SK-N-SH (cell line): Measurements from ENCODE around the gene MRPS26. TPM values are rescaled to one million over a fixed set of nuclear protein-coding genes. Genes with fewer than 3 reads are reported as not detected.

Source experiments
- CTCF ChIA-PET: fragments of 300-600, 350-600 bp; formaldehyde crosslinking; extraction: SDS; loops from one replicate; lab custom pipeline; 2021; lab: Yijun Ruan, JAX
- POLR2A ChIA-PET: fragments of 350-600 bp; sonication (Branson Sonifier 250); formaldehyde crosslinking; extraction: SDS; loops from one replicate; lab custom pipeline; 2020; ENCODE audit warnings: antibody characterized with exemption, inconsistent platforms; lab: Yijun Ruan, JAX
- DNase-seq: peaks from one replicate; pipeline ENCODE4 v3.0.0; 2012
- H2AFZ ChIP-seq: fragments of 200-600 bp; sonication (generic); 2 replicates; pipeline ENCODE4 v1.8.1; 2016; ENCODE audit warnings: antibody characterized with exemption, mild to moderate bottlenecking, low read depth
- H3F3A ChIP-seq: fragments of 200-600 bp; sonication (generic); replicated peaks from 2 replicates; pipeline ENCODE3; 2016; ENCODE audit warnings: antibody characterized with exemption, mild to moderate bottlenecking; ENCODE audit not compliant: insufficient read depth
- H3K27ac ChIP-seq, 2 experiments: fragments of 200-500 bp in 1 of 2; fragments of 200-600 bp in 1 of 2; sonication (Bioruptor generic) in 1 of 2; sonication (generic), shearing (Covaris generic) in 1 of 2; 2 replicates each; pipeline versions ENCODE4 v1.5.1 to v1.6.1; 2014 to 2016; ENCODE audit warnings: low read depth in 2 of 2, inconsistent platforms in 1 of 2, low read length in 1 of 2, mild to moderate bottlenecking in 1 of 2, mixed read lengths in 1 of 2
- H3K27me3 ChIP-seq: fragments of 200-600 bp; sonication (generic), shearing (Covaris generic); 2 replicates; pipeline ENCODE4 v1.6.1; 2016; ENCODE audit warnings: mixed run types; ENCODE audit not compliant: insufficient read depth
- H3K36me3 ChIP-seq, 2 experiments: fragments of 200-500 bp in 1 of 2; fragments of 200-600 bp in 1 of 2; sonication (Bioruptor generic) in 1 of 2; sonication (generic) in 1 of 2; replicated peaks in 1 of 2; 2 replicates each; pipeline versions ENCODE3 to v1.5.1; 2014 to 2016; ENCODE audit warnings: low read length in 1 of 2, mild to moderate bottlenecking in 1 of 2; ENCODE audit not compliant: insufficient read depth in 2 of 2, control insufficient read depth in 1 of 2
- H3K4me1 ChIP-seq, 2 experiments: fragments of 200-500 bp in 1 of 2; fragments of 200-600 bp in 1 of 2; sonication (Bioruptor generic) in 1 of 2; sonication (generic), shearing (Covaris generic) in 1 of 2; 2 replicates each; pipeline versions ENCODE4 v1.5.1 to v1.6.1; 2014 to 2016; ENCODE audit warnings: low read depth in 1 of 2, low read length in 1 of 2, mixed run types in 1 of 2; ENCODE audit not compliant: insufficient read depth in 2 of 2, control insufficient read depth in 1 of 2
- H3K4me2 ChIP-seq: fragments of 200-600 bp; sonication (generic), shearing (Covaris generic); 2 replicates; pipeline ENCODE4 v1.6.1; 2017; ENCODE audit warnings: mixed run types
- H3K4me3 ChIP-seq, 2 experiments: fragments of 200-500 bp in 1 of 2; fragments of 200-600 bp in 1 of 2; sonication (Bioruptor generic) in 1 of 2; sonication (generic), shearing (Covaris generic) in 1 of 2; 2 replicates each; pipeline versions ENCODE4 v1.5.1 to v1.8.1; 2014 to 2016; ENCODE audit warnings: low read depth in 2 of 2, inconsistent platforms in 1 of 2, low read length in 1 of 2, mild to moderate bottlenecking in 1 of 2, mixed read lengths in 1 of 2, moderate library complexity in 1 of 2
- H3K79me2 ChIP-seq: fragments of 200-600 bp; sonication (generic); 2 replicates; pipeline ENCODE4 v1.8.1; 2017; ENCODE audit warnings: mild to moderate bottlenecking; ENCODE audit not compliant: insufficient read depth
- H3K9ac ChIP-seq: fragments of 200-600 bp; sonication (generic); 2 replicates; pipeline ENCODE4 v1.6.1; 2017; ENCODE audit warnings: mixed run types
- H3K9me2 ChIP-seq: fragments of 200-600 bp; sonication (generic); 2 replicates; pipeline ENCODE4 v1.6.1; 2017; ENCODE audit warnings: mixed run types
- H3K9me3 ChIP-seq: fragments of 200-600 bp; sonication (generic); 2 replicates; pipeline ENCODE4 v1.6.1; 2017; ENCODE audit warnings: mixed run types, mild to moderate bottlenecking, moderate library complexity
- H4K20me1 ChIP-seq: fragments of 200-600 bp; sonication (generic); 2 replicates; pipeline ENCODE4 v1.6.1; 2017; ENCODE audit warnings: mild to moderate bottlenecking, mixed run types; ENCODE audit not compliant: insufficient read depth
- CTCF ChIP-seq: fragments of 200-600 bp; sonication (generic); IDR thresholded peaks from 2 replicates; pipeline ENCODE4 v1.6.1; 2017; ENCODE audit warnings: antibody characterized with exemption, mild to moderate bottlenecking, moderate library complexity
- EP300 ChIP-seq, 2 experiments: IDR thresholded peaks; 2 replicates each; pipeline versions ENCODE4 v1.4.0 to v1.6.1; 2012; ENCODE audit warnings: borderline replicate concordance in 1 of 2, low read depth in 1 of 2, low read length in 1 of 2
- FOSL2 ChIP-seq: IDR thresholded peaks from 2 replicates; pipeline ENCODE4 v1.4.0; 2012; ENCODE audit warnings: low read depth, mild to moderate bottlenecking, moderate library complexity, borderline replicate concordance
- FOXM1 ChIP-seq: IDR thresholded peaks from 2 replicates; pipeline ENCODE4 v1.4.0; 2012; ENCODE audit warnings: low read depth, mild to moderate bottlenecking
- GABPA ChIP-seq: IDR thresholded peaks from 2 replicates; pipeline ENCODE4 v1.4.0; 2012; ENCODE audit warnings: low read depth, mild to moderate bottlenecking
- JUND ChIP-seq: IDR thresholded peaks from 2 replicates; pipeline ENCODE4 v1.4.0; 2012
- MEF2A ChIP-seq: IDR thresholded peaks from 2 replicates; pipeline ENCODE4 v1.4.0; 2012; ENCODE audit warnings: low read depth, borderline replicate concordance
- MXI1 ChIP-seq: IDR thresholded peaks from 2 replicates; pipeline ENCODE4 v1.6.1; 2012; ENCODE audit warnings: mild to moderate bottlenecking, low read depth, low read length, improper control_type of control experiment
- NRF1 ChIP-seq: IDR thresholded peaks from 2 replicates; pipeline ENCODE4 v1.6.1; 2012; ENCODE audit warnings: low read depth, mild to moderate bottlenecking, low read length
- RCOR1 ChIP-seq: fragments of 150-350 bp; IDR thresholded peaks from 2 replicates; pipeline ENCODE4 v1.6.1; 2017; ENCODE audit warnings: antibody characterized with exemption, low read length
- REST ChIP-seq: IDR thresholded peaks from 2 replicates; pipeline ENCODE4 v1.6.1; 2012; ENCODE audit warnings: mild to moderate bottlenecking, low read depth, low read length, moderate library complexity
- SMC3 ChIP-seq: IDR thresholded peaks from 2 replicates; pipeline ENCODE4 v1.6.1; 2012; ENCODE audit warnings: low read depth, low read length, improper control_type of control experiment
- TCF12 ChIP-seq: IDR thresholded peaks from 2 replicates; pipeline ENCODE4 v1.4.0; 2012
- WGBS: methylation state at CpG from one replicate; pipeline ENCODE4 v1.1.6; 2017; ENCODE audit warnings: low lambda C conversion rate; 5-methylcytosine and 5-hydroxymethylcytosine counted together
- polyA plus RNA-seq, 3 experiments: library from polyadenylated mRNA; depleted of rRNA; stranded (reverse); fragments of >200 nt; gene quantifications; 2 replicates each; pipeline ENCODE4 v1.2.3, GENCODE V29; 2012

The MRPS26 gene
- polyA plus RNA-seq, 1 of the 3 experiments (the other 2 are of a cell fraction): 152 TPM

GRCh38 chr20:3094848-3095629 is 49.2 kb downstream of the MRPS26 start:
- Histone ChIP-seq H3K9me3 (no peaks in the 10 kb centered on the region), H4K20me1 (no peaks in the 10 kb centered on the region), H2AFZ (no peak overlapping the region), H3K4me2 (no peak overlapping the region), H3K9ac (no peak overlapping the region), H3K4me3 (no peak overlapping the region), H3K9me2 (no peaks in the 10 kb centered on the region), H3K79me2 (no peaks in the 10 kb centered on the region), H3K4me1 (no peaks in the 10 kb centered on the region), H3K36me3 (no peaks in the 10 kb centered on the region), H3K27me3 (no peaks in the 10 kb centered on the region), H3K27ac (no peak overlapping the region), H3F3A (no peaks in the 10 kb centered on the region)
- CTCF ChIA-PET: no interaction called here
- DNase-seq: no peak
- 85% methylated on average over 6 of the region's 13 CpGs for WGBS
- TF ChIP-seq CTCF (no peak), RCOR1 (no peak), MEF2A (no peak), JUND (no peak), FOSL2 (no peak), REST (no peak), FOXM1 (no peak), EP300 (IDR thresholded peaks at IDR 0.05; ENCODE audit: borderline replicate concordance in 1 of 2, low read depth in 1 of 2, low read length in 1 of 2) (no peak), GABPA (no peak), TCF12 (no peak), MXI1 (no peak), SMC3 (no peak), NRF1 (no peak)
- POLR2A ChIA-PET: no interaction called here

Other genes starting within 250 kb of the MRPS26 start
- gene CPXM1, start 245.4 kb upstream of the MRPS26 start, polyA plus RNA-seq (2012; rRNA removed): 58.3 and 99.9 TPM in 2 replicates
- gene C20orf141, start 231.1 kb upstream of the MRPS26 start, polyA plus RNA-seq (2012; rRNA removed): 1.1 and 1.2 TPM in 2 replicates
- 0.02 and 0.10 TPM in 2 replicates for gene TMEM239, start 229.7 kb upstream of the MRPS26 start, polyA plus RNA-seq (2012; rRNA removed)
- gene PCED1A, start 205.4 kb upstream of the MRPS26 start, polyA plus RNA-seq (2012; rRNA removed): 65.2 and 73.6 TPM in 2 replicates
- gene VPS16, start 205.3 kb upstream of the MRPS26 start, polyA plus RNA-seq (2012; rRNA removed): 62.0 and 78.4 TPM in 2 replicates
- gene PTPRA, start 172.6 kb upstream of the MRPS26 start, polyA plus RNA-seq (2012; rRNA removed): 47.6 and 55.4 TPM in 2 replicates
- 0.31 and 0.58 TPM in 2 replicates for gene GNRH2, start 2.4 kb upstream of the MRPS26 start, polyA plus RNA-seq (2012; rRNA removed)
- gene OXT, start 25.6 kb downstream of the MRPS26 start, polyA plus RNA-seq (2012; rRNA removed): not detected in 2 replicates
- not detected in 2 replicates for gene AVP, start 38.7 kb downstream of the MRPS26 start, polyA plus RNA-seq (2012; rRNA removed)
- gene FASTKD5, start 113.8 kb downstream of the MRPS26 start, polyA plus RNA-seq (2012; rRNA removed): 11.4 and 16.7 TPM in 2 replicates
- 4.3 and 4.4 TPM in 2 replicates for gene UBOX5, start 113.8 kb downstream of the MRPS26 start, polyA plus RNA-seq (2012; rRNA removed)
- 11.9 and 12.3 TPM in 2 replicates for gene LZTS3, start 127.5 kb downstream of the MRPS26 start, polyA plus RNA-seq (2012; rRNA removed)
- gene DDRGK1, start 158.6 kb downstream of the MRPS26 start, polyA plus RNA-seq (2012; rRNA removed): 65.2 and 70.6 TPM in 2 replicates
- gene ITPA, start 163.4 kb downstream of the MRPS26 start, polyA plus RNA-seq (2012; rRNA removed): 66.7 and 67.7 TPM in 2 replicates
- 1.6 and 2.7 TPM in 2 replicates for gene SLC4A11, start 193.1 kb downstream of the MRPS26 start, polyA plus RNA-seq (2012; rRNA removed)